ENCODE measurements around the gene ATN1.
"Not testable (repeated sequence)": the region's sequence is repeated elsewhere in the genome, so short reads cannot be mapped to it uniquely, and the experiment has no call there.

Gene ATN1

DNA sequence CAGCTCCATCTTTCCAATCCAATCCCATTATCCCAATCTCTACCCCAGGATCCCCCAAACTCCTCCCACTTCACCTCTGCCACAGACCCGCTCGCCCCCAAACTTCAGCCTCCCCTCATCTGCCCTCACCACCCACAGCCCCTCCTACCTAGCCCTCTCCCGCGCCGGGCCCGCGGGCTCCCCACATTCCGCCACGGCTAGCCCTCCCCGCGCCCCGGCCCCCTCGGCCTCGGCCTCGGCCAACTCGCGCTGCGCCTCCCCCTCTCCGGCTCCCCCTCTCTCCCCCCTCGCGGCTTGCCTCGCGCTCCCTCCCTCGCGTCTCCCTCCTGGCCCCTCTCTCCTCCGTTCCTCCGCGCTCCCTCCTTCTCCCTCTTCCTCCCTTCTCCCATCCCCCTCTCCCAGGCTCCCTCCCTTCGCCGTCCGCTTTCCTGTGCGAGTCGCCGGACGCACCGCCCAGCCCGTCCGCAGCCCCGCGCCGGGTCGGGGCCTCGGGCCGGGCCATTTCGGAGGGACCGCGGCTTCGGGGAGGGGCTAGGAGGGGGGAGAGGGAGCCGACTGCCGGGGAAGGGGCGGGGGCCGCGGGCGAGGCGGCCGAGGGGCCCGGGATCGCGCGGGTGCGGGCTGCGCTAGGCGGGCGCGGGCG, at the start of gene ATN1:
ATN1 (plus strand) TSS at position 581 of the 643 bp plus-strand sequence. CDS start 6,043 bp downstream, outside the sequence.
- peak; percentile 86 for DNase-seq

DNA sequence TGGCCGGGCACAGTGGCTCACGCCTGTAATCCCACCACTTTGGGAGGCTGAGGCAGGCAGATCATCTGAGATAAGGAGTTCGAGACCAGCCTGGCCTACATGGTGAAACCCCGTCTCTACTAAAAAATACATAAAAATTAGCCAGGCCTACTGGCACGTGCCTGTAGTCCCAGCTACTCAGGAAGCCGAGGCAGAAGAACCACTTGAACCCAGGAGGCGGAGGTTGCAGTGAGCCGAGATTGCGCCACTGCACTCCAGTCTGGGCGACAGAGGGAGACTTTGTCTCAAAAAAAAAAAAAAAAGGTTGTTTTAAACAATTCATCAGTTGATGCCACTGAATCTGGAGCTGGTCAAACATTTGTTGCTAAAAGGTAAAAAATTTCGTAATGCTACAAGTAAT, 47.9 kb upstream of the ATN1 start:
- not testable (repeated sequence) for DNase-seq

DNA sequence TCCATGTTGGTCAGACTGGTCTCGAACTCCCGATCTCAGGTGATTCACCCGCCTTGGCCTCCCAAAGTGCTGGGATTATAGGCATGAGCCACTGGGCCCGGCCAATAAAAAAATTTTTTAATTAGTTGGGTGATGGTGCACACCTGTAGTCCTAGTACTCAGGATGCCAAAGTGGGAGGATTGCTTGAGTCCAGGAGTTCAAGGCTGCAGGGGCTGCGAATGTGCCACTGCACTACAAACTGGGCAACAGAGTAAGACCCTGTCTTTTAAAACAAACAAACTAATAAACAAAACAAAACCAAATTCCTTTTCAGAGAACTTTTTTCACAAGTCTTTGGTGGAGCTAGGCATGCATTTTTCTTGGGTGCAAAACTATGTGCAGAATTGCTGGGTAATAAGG, 44.5 kb upstream of the ATN1 start:
- DNase-seq: no peak

- DNase-seq: no peak
Observed at GRCh38 chr12:6883683-6884082, 44.1 kb upstream of the ATN1 start.

GRCh38 chr12:6884539-6884938, 43.2 kb upstream of the ATN1 start:
- DNase-seq: no peak

GRCh38 chr12:6886206-6886999, 41.4 kb upstream of the ATN1 start:
- DNase-seq: not testable (repeated sequence)

- DNase-seq: no peak
Observed at GRCh38 chr12:6887460-6887859, 40.3 kb upstream of the ATN1 start.

DNA sequence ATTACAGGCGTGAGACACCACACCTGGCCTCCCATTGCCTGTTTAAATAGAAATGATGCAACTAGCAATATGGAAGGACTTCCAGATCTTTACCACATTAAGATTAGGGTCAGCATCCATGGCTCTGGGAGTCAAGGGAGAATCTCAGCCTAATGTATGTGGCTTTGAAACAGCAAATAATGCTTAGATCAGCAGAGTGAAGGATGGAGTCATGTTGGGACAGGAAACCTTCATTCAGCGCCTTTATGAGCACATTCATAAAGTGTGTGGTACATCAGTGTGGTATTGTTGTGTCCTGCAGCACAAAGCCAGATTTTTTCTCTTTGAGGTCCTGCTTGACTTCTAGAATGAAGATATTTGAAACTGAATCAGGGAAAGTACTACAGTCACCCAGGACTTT, 39.4 kb upstream of the ATN1 start:
- DNase-seq: no peak

DNA sequence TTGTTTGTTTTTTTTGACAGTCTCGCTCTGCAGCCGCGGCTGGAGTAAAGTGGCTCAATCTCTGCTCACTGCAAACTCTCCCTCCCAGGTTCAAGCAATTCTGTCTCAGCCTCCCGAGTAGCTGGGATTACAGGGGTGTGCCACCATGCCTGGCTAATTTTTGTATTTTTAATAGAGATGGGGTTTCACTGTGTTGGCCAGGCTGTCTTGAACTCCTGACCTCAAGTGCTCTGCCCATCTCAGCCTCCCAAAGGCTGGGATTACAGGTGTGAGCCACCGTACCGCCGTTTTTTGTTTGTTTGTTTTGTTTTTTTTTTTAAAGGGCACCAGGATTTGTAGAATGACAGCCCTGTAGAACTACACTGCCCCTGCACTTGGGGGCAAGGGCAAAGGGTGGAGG, 39.0 kb upstream of the ATN1 start:
- DNase-seq: not testable (repeated sequence)

- not testable (repeated sequence) for DNase-seq
Observed at GRCh38 chr12:6889775-6890573, 37.8 kb upstream of the ATN1 start.

GRCh38 chr12:6890789-6891645, 36.7 kb upstream of the ATN1 start:
- DNase-seq: peak; percentile 96

DNA sequence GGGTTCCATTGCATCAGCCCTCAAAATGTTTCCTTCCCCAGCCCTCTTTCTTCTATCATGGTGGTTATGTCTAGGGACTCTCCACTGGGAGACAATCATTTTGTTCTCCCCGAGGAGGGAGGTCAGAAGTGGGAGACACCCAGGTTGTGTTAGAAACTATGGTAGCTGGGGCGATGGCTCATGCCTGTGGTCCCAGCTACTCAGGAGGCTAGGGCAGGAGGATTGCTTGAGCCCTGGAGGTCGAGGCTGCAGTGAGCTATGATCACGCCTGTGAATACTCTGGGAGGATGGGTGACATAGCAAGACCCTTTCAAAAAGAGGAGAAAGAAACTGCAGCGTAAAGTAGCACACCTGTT, 36.1 kb upstream of the ATN1 start:
- no peak for DNase-seq

DNA sequence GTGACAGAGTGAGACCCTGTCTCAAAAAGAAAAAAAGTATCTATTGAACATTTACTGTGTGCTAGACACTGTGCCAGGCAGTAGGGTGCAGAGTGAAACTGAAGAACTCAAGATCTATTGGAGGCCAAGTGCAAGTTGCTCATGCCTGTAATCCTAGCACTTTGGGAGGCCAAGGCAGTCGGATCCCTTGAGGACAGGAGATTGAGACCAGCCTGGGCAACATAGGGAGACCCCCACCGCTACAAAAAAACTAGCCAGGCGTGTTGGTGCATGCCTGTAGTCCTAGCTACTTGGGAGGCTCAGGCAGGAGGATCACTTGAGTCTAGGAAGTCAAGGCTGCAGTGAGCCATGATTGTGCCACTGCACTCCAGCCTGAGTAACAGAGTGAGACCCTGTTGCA, 35.1 kb upstream of the ATN1 start:
- not testable (repeated sequence) for DNase-seq

DNA sequence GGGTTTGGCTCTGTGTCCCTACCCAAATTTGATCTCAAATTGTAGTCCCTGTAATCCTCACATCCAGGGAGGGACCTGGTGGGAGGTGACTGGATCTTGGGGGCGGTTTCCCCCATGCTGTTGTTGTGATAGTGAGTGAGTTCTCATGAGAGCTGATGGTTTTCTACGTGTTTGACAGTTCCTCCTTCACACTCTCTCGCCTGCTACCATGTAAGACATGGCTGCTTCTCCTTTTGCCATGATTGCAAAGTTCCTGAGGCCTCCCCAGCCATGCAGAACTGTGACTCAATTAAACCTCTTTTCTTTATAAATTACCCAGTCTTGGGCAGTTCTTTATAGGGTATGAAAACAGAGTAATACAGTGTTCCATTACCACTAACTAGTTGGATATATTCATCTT, 33.4 kb upstream of the ATN1 start:
- no peak for DNase-seq

GRCh38 chr12:6896846-6897435, 30.8 kb upstream of the ATN1 start:
- DNase-seq: no peak

GRCh38 chr12:6899427-6899826, 28.3 kb upstream of the ATN1 start:
- DNase-seq: no peak

- DNase-seq: peak; percentile 12
Observed at GRCh38 chr12:6899837-6900519, 27.8 kb upstream of the ATN1 start.

DNA sequence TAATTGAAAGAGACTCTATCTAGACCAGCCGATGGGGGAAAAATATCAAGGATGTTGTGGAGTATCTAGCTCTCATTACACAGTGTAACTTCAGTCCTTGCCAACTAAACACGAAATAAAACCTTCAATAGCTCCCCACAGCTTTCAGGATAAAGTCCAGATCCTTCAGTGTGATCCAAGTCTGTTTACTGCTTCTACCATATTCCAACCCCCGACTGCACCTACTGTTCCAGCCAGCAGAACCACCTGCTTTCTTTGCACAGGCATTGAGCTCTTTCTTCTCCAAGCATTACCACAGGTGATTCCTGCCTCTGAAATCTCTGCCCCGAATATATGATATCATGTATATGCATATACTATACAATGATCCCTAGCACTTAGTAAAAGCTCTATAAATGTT, 25.3 kb upstream of the ATN1 start:
- DNase-seq: no peak

DNA sequence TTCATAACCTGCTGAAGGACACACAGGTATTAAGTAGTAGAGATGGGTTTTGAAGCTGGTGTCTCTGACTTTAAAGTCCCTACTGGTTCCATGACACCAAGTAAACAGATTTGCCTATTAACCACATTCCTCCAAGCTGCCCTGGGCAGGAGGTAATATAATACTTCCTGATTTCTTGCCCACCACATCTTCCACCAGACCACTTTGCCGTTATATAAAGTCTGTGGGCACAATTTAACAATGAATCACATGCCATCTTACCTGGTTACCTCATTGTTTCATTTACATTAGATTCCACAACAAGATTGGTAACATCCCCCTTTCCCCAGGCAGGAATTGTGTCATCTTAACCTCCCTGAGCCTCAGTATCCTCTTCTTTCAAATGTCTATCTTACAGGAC, 24.0 kb upstream of the ATN1 start:
- DNase-seq: no peak

GRCh38 chr12:6904280-6905276, 23.2 kb upstream of the ATN1 start, which contains the start of gene LRRC23:
TSS of gene LRRC23 (plus strand) at chr12:6904822. CDS start at chr12:6905634, 812 bp downstream.
- DNase-seq: peak; percentile 96

Data from fibroblast of upper back skin (primary cell).